Trophoblast cell (in vitro differentiated cells and primary cell): ENCODE measurements around the gene CAV1.

Experiments used
- DNase-seq, 2 donors: peaks; one replicate each; pipeline ENCODE4 v3.0.0-alpha.2; 2016
- H2AFZ ChIP-seq: 2 replicates; pipeline ENCODE4 v1.6.1; 2013; ENCODE audit warnings: low read length, moderate library complexity, mild to moderate bottlenecking; ENCODE audit not compliant: insufficient read depth, poor library complexity
- H2AK5ac ChIP-seq: 2 replicates; pipeline ENCODE4 v1.6.1; 2013; ENCODE audit warnings: mild to moderate bottlenecking, low read length
- H2BK120ac ChIP-seq: 2 replicates; pipeline ENCODE4 v1.6.1; 2013; ENCODE audit warnings: low read length, mild to moderate bottlenecking, moderate library complexity; ENCODE audit not compliant: insufficient read depth, poor library complexity
- H2BK12ac ChIP-seq: 2 replicates; pipeline ENCODE4 v1.6.1; 2013; ENCODE audit warnings: mild to moderate bottlenecking, low read length, moderate library complexity
- H2BK5ac ChIP-seq: 2 replicates; pipeline ENCODE4 v1.6.1; 2013; ENCODE audit warnings: low read length, low read depth, moderate library complexity, mild to moderate bottlenecking; ENCODE audit not compliant: poor library complexity
- H3K14ac ChIP-seq: 2 replicates; pipeline ENCODE4 v1.6.1; 2013; ENCODE audit warnings: mild to moderate bottlenecking, low read length
- H3K18ac ChIP-seq: 2 replicates; pipeline ENCODE4 v1.6.1; 2013; ENCODE audit warnings: mild to moderate bottlenecking, low read length
- H3K23ac ChIP-seq: 2 replicates; pipeline ENCODE4 v1.6.1; 2013; ENCODE audit warnings: low read length
- H3K27ac ChIP-seq: 2 replicates; pipeline ENCODE4 v1.5.1; 2013; ENCODE audit warnings: low read depth, mild to moderate bottlenecking, inconsistent platforms, low read length, moderate library complexity
- H3K27me3 ChIP-seq: 2 replicates; pipeline ENCODE4 v1.6.1; 2013; ENCODE audit warnings: inconsistent platforms, mild to moderate bottlenecking, low read length, moderate library complexity; ENCODE audit not compliant: insufficient read depth
- H3K36me3 ChIP-seq, 2 experiments: 1 replicate in 1 of 2; 2 replicates in 1 of 2; pipeline ENCODE4 v1.6.1; 2013; ENCODE audit warnings: low read length in 2 of 2, mild to moderate bottlenecking in 2 of 2, moderate library complexity in 1 of 2; ENCODE audit not compliant: insufficient read depth in 2 of 2, control insufficient read depth in 1 of 2
- H3K4ac ChIP-seq: 2 replicates; pipeline ENCODE4 v1.6.1; 2013; ENCODE audit warnings: low read depth, mild to moderate bottlenecking, low read length, moderate library complexity
- H3K4me1 ChIP-seq, 2 experiments: 1 replicate in 1 of 2; 2 replicates in 1 of 2; pipeline ENCODE4 v1.6.1; 2013; ENCODE audit warnings: low read length in 2 of 2, mild to moderate bottlenecking in 2 of 2, moderate library complexity in 1 of 2; ENCODE audit not compliant: insufficient read depth in 2 of 2, control insufficient read depth in 1 of 2
- H3K4me2 ChIP-seq: 2 replicates; pipeline ENCODE4 v1.6.1; 2013; ENCODE audit warnings: inconsistent platforms, mild to moderate bottlenecking, low read length, moderate library complexity
- H3K4me3 ChIP-seq: 2 replicates; pipeline ENCODE4 v1.5.1; 2013; ENCODE audit warnings: mild to moderate bottlenecking, low read depth, low read length, inconsistent platforms
- H3K79me1 ChIP-seq: one replicate; pipeline ENCODE4 v1.6.1; 2013; ENCODE audit warnings: low read length
- H3K79me2 ChIP-seq: 2 replicates; pipeline ENCODE4 v1.6.1; 2013; ENCODE audit warnings: low read length, mild to moderate bottlenecking; ENCODE audit not compliant: control insufficient read depth, insufficient read depth, poor library complexity
- H3K9ac ChIP-seq: 2 replicates; pipeline ENCODE4 v1.6.1; 2013; ENCODE audit warnings: mild to moderate bottlenecking, low read length
- H3K9me3 ChIP-seq: 2 replicates; pipeline ENCODE4 v1.6.1; 2013; ENCODE audit warnings: low read depth, mild to moderate bottlenecking, control low read depth, inconsistent platforms, low read length; ENCODE audit not compliant: insufficient read depth
- H4K12ac ChIP-seq: 2 replicates; pipeline ENCODE4 v1.6.1; 2013; ENCODE audit warnings: low read depth, mild to moderate bottlenecking, low read length, moderate library complexity
- H4K8ac ChIP-seq: 2 replicates; pipeline ENCODE4 v1.6.1; 2013; ENCODE audit warnings: low read depth, mild to moderate bottlenecking, low read length, moderate library complexity
- H4K91ac ChIP-seq: one replicate; pipeline ENCODE4 v1.6.1; 2013; ENCODE audit warnings: low read depth, mild to moderate bottlenecking, low read length, moderate library complexity
- WGBS: extraction: QIAGEN DNeasy Blood & Tissue Kit; methylation state at CpG from one replicate; pipeline ENCODE4 v1.1.7; 2013; ENCODE audit warnings: missing lambda C conversion rate; ENCODE audit not compliant: insufficient read length, insufficient coverage; ENCODE audit errors: extremely low coverage; 5-methylcytosine and 5-hydroxymethylcytosine counted together

Gene CAV1

GRCh38 chr7:116557066-116557585, 32.3 kb downstream of the CAV1 start:
- Histone ChIP-seq H2BK12ac (no peak overlapping the region), H3K9me3 (no peaks in the 10 kb centered on the region), H2BK5ac (no peak overlapping the region), H3K36me3 (no peaks in the 10 kb centered on the region), H3K27me3 (no peaks in the 10 kb centered on the region), H3K9ac (no peak overlapping the region), H3K14ac (no peak overlapping the region), H3K18ac (no peak overlapping the region), H4K91ac (no peak overlapping the region), H3K4ac (no peak overlapping the region), H3K79me2 (no peaks in the 10 kb centered on the region), H2BK120ac (no peak overlapping the region), H3K4me3 (no peak overlapping the region), H2AFZ (no peak overlapping the region), H2AK5ac (no peak overlapping the region), H3K4me1 (no peaks in the 10 kb centered on the region), H3K27ac (no peak overlapping the region), H3K4me2 (no peak overlapping the region), H3K79me1 (no peaks in the 10 kb centered on the region), H4K12ac (no peak overlapping the region), H4K8ac (no peak overlapping the region), H3K23ac (no peak overlapping the region)
- no CpG with 5 or more reads among the region's 3 CpGs for WGBS
- no peak for DNase-seq

DNA sequence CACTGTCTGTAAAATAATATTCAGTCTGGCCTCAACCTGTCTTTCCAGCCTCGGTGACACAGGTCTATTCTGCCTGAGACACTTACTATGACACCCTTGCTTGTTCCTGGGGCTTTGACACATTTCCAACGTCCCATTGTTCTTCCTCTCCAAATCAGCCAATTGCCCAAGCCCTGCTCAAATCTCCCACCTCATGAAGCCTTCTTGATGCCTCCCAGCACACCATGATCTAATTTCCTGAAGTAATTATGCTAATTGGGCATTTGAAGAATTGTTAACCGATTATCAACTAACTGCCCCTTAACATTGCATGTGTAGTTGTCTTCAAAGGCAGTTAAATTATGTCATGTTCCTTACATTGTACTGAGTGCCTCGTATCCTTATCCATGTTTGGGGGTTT, 33.1 kb downstream of the CAV1 start:
- Histone ChIP-seq H4K12ac (no peak overlapping the region), H2BK12ac (no peak overlapping the region), H2BK5ac (no peak overlapping the region), H3K27me3 (no peaks in the 10 kb centered on the region), H3K27ac (no peak overlapping the region), H3K4ac (no peak overlapping the region), H3K18ac (no peak overlapping the region), H3K9me3 (no peaks in the 10 kb centered on the region), H2AK5ac (no peak overlapping the region), H3K23ac (no peak overlapping the region), H2BK120ac (no peak overlapping the region), H3K14ac (no peak overlapping the region), H3K79me1 (no peaks in the 10 kb centered on the region), H4K91ac (no peak overlapping the region), H2AFZ (no peak overlapping the region), H4K8ac (no peak overlapping the region), H3K9ac (no peak overlapping the region), H3K79me2 (no peaks in the 10 kb centered on the region), H3K36me3 (no peaks in the 10 kb centered on the region), H3K4me3 (no peak overlapping the region), H3K4me2 (no peak overlapping the region), H3K4me1 (no peaks in the 10 kb centered on the region)
- WGBS = no CpG with 5 or more reads among the region's 4 CpGs
- no peak for DNase-seq

DNA sequence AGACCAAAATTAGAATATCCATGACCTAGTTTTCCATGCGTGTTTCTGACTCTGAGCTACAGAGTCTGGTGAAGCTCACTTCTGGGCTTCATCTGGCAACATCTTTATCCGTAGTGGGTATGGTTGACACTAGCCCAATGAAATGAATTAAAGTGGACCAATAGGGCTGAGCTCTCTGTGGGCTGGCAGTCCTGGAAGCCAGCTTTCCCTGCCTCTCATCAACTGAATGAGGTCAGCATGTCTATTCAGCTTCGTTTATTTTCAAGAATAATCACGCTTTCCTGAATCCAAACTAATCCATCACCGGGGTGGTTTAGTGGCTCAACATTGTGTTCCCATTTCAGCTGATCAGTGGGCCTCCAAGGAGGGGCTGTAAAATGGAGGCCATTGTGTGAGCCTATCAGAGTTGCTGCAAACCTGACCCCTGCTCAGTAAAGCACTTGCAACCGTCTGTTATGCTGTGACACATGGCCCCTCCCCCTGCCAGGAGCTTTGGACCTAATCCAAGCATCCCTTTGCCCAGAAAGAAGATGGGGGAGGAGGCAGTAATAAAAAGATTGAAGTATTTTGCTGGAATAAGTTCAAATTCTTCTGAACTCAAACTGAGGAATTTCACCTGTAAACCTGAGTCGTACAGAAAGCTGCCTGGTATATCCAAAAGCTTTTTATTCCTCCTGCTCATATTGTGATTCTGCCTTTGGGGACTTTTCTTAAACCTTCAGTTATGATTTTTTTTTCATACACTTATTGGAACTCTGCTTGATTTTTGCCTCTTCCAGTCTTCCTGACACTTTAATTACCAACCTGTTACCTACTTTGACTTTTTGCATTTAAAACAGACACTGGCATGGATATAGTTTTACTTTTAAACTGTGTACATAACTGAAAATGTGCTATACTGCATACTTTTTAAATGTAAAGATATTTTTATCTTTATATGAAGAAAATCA, 35.5 kb downstream of the CAV1 start:
- H2BK12ac ChIP-seq = no peak overlapping the region
- no CpG with 5 or more reads among the region's 7 CpGs for WGBS
- H3K9ac ChIP-seq = no peak overlapping the region
- no peak overlapping the region for H3K4me3 ChIP-seq
- no peak overlapping the region for H3K4me2 ChIP-seq
- H3K9me3 ChIP-seq = no peaks in the 10 kb centered on the region
- no peak overlapping the region for H2AK5ac ChIP-seq
- no peak overlapping the region for H4K8ac ChIP-seq
- no peak overlapping the region for H3K23ac ChIP-seq
- no peak overlapping the region for H3K14ac ChIP-seq
- no peaks in the 10 kb centered on the region for H3K27me3 ChIP-seq
- H3K79me2 ChIP-seq = no peaks in the 10 kb centered on the region
- H3K18ac ChIP-seq = no peak overlapping the region
- no peak for DNase-seq
- H4K12ac ChIP-seq = no peak overlapping the region
- H2BK5ac ChIP-seq = no peak overlapping the region
- H3K36me3 ChIP-seq = no peaks in the 10 kb centered on the region
- no peaks in the 10 kb centered on the region for H3K4me1 ChIP-seq
- H3K27ac ChIP-seq = no peak overlapping the region
- no peak overlapping the region for H3K4ac ChIP-seq
- no peak overlapping the region for H2BK120ac ChIP-seq
- H2AFZ ChIP-seq = no peak overlapping the region
- no peaks in the 10 kb centered on the region for H3K79me1 ChIP-seq
- H4K91ac ChIP-seq = no peak overlapping the region

- no peak overlapping the region for H2AFZ ChIP-seq
- no peak overlapping the region for H4K91ac ChIP-seq
- no peaks in the 10 kb centered on the region for H3K79me2 ChIP-seq
- H3K23ac ChIP-seq = no peak overlapping the region
- no peaks in the 10 kb centered on the region for H3K27me3 ChIP-seq
- no peaks in the 10 kb centered on the region for H3K9me3 ChIP-seq
- H3K9ac ChIP-seq = no peak overlapping the region
- H3K36me3 ChIP-seq = no peaks in the 10 kb centered on the region
- no CpG with 5 or more reads among the region's 2 CpGs for WGBS
- H3K27ac ChIP-seq = no peak overlapping the region
- no peak overlapping the region for H2BK12ac ChIP-seq
- no peak overlapping the region for H3K4me2 ChIP-seq
- H3K4ac ChIP-seq = no peak overlapping the region
- H3K14ac ChIP-seq = no peak overlapping the region
- H3K79me1 ChIP-seq = no peaks in the 10 kb centered on the region
- no peak overlapping the region for H2BK5ac ChIP-seq
- no peak overlapping the region for H4K12ac ChIP-seq
- no peaks in the 10 kb centered on the region for H3K4me1 ChIP-seq
- H4K8ac ChIP-seq = no peak overlapping the region
- no peak for DNase-seq
- no peak overlapping the region for H2AK5ac ChIP-seq
- no peak overlapping the region for H3K4me3 ChIP-seq
- no peak overlapping the region for H3K18ac ChIP-seq
- no peak overlapping the region for H2BK120ac ChIP-seq
Observed at GRCh38 chr7:116561697-116562483, 37.1 kb downstream of the CAV1 start.
